ENCODE data around the gene STIMATE. TPM values are rescaled to one million over a fixed set of nuclear protein-coding genes. Genes with fewer than 3 reads are reported as not detected.

Gene STIMATE
- total and polyA plus RNA-seq, 9 of the 15 experiments (the other 6 are each of a cell fraction or from before 2014, with no cell fraction given), result 0.14 to 7.7 (median 4.9) TPM

DNA sequence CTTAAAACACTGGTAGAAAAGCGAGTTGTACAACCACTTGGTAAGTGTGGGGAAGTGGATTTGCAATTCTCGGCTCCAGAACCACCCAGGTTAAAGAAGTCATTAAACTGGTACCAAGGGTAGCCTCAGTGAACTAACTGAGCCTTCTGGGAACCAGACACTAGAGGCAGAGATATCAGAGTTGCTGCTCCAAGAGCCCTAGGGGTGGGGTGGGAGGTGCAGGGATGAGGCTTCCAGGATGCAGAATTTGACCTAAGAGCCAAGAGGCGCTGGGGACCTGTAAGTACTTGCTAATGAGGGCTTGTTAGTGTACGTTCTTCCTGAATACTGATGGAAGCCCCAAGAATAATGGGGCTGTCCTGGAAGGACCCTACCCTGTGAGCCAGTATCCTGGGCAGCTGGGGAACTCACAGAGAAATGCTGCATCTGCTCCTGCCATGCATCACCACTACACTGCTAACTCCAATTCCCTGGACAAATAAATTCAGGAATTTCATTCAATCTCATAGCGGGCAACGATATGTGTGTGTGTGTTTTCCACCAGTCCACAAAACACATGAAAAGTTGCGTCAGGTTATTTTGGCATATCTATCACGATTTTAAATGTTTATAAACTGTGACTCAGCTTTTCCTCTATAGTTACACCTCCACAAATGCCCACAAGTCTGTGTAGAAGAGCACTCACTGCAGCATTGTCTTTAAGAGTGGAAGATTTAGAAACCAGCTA, 23.8 kb downstream of the STIMATE start (continued):
- TF ChIP-seq ZNF79 (CRISPR knock-in tag; IDR thresholded peaks at IDR 0.05; ENCODE audit: low read depth) (no peak), C11orf30 (IDR thresholded peaks at IDR 0.05; ENCODE audit: low read depth) (peak; percentile 84), ZSCAN32 (CRISPR knock-in tag; IDR thresholded peaks at IDR 0.05) (no peak), POLR2AphosphoS2 (IDR thresholded peaks at IDR 0.05; ENCODE audit: low read length) (no peak), JUN (IDR thresholded peaks at IDR 0.05; ENCODE audit: borderline replicate concordance, low read depth, low read length) (no peak), JUN (CRISPR knock-in tag; IDR thresholded peaks at IDR 0.05; ENCODE audit: borderline replicate concordance) (no peak), SMAD2 (IDR thresholded peaks at IDR 0.05; ENCODE audit: low read depth, low read length) (no peak), SRSF3 (IDR thresholded peaks at IDR 0.05; ENCODE audit: insufficient read depth, low read length) (no peak), ZNF668 (CRISPR knock-in tag; IDR thresholded peaks at IDR 0.05) (no peak), PREB (CRISPR knock-in tag; IDR thresholded peaks at IDR 0.05) (no peak), EP300 (IDR thresholded peaks at IDR 0.05; ENCODE audit: low read length) (peak; percentile 11; the same call in 1 of the 2 replicates), ZNF41 (CRISPR knock-in tag; conservative IDR thresholded peaks at IDR 0.05) (no peak), POLR2H (tag; IDR thresholded peaks at IDR 0.05; ENCODE audit: low read depth) (no peak), HNRNPUL1 (IDR thresholded peaks at IDR 0.05; ENCODE audit: low read length) (no peak), U2AF1 (optimal IDR thresholded peaks at IDR 0.05; ENCODE audit: low read depth, low read length) (no peak), MNT (conservative IDR thresholded peaks at IDR 0.05) (no peak), ATF4 (CRISPR knock-in tag; IDR thresholded peaks at IDR 0.05) (peak; percentile 21; the same call in 1 of the 2 replicates), TEAD1 (CRISPR knock-in tag; IDR thresholded peaks at IDR 0.05) (no peak), L3MBTL2 (IDR thresholded peaks at IDR 0.05) (no peak), KDM1A (IDR thresholded peaks at IDR 0.05) (no peak), SMAD4 (CRISPR knock-in tag; conservative IDR thresholded peaks at IDR 0.05) (no peak), PCBP1 (IDR thresholded peaks at IDR 0.05; ENCODE audit: low read depth, low read length, poor library complexity, severe bottlenecking) (no peak), CEBPG (CRISPR knock-in tag; IDR thresholded peaks at IDR 0.05) (peak; percentile 72), CEBPG (tag; conservative IDR thresholded peaks at IDR 0.05 in 1 of 2, IDR thresholded peaks at IDR 0.05 in 1 of 2) (peak in 1 of 2 experiments; percentile 92; a peak in 2 of 4 replicates)
- TF ChIP-seq, protein P1, sequence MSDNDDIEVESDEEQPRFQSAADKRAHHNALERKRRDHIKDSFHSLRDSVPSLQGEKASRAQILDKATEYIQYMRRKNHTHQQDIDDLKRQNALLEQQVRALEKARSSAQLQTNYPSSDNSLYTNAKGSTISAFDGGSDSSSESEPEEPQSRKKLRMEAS (CRISPR knock-in tag; IDR thresholded peaks at IDR 0.05), result no peak

Data from K562 (cell line).